IPS DF 19.7 (cell line): ENCODE measurements around the gene RMND5A.

Experiments used
- DNase-seq: peaks from one replicate; pipeline ENCODE4 v3.0.0-alpha.2; 2013; ENCODE audit warnings: low read depth, low spot score

Gene RMND5A

GRCh38 chr2:86825693-86826381 is 105.7 kb downstream of the RMND5A start:
- no peak for DNase-seq

DNA sequence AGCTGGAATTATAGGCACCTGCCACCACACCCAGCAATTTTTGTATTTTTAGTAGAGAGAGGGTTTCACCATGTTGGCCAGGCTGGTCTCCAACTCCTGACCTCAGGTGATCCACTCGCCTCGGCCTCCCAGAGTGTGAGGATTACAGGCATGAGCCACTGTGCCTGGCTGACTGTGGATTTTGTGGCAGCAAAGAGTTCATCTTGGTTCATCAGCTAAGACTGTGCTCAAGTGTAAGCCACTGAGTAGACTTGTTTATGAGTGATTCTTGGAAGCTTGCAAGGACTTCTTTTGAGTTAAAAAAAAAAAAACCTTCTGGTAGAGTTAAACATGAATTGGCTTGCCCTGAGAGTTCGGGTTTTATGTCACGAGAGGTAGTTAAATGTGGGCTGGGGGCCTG is 106.9 kb downstream of the RMND5A start:
- no peak for DNase-seq
